Endothelial cell of hepatic sinusoid (primary cell): ENCODE measurements around the gene GRIP1.

ENCODE experiments used
- in situ Hi-C: cut with HindIII; loops from 2 replicates; pipeline ENCODE4 v1.10.0; 2017; ENCODE audit warnings: low sequenced_read_pairs

Gene GRIP1

DNA sequence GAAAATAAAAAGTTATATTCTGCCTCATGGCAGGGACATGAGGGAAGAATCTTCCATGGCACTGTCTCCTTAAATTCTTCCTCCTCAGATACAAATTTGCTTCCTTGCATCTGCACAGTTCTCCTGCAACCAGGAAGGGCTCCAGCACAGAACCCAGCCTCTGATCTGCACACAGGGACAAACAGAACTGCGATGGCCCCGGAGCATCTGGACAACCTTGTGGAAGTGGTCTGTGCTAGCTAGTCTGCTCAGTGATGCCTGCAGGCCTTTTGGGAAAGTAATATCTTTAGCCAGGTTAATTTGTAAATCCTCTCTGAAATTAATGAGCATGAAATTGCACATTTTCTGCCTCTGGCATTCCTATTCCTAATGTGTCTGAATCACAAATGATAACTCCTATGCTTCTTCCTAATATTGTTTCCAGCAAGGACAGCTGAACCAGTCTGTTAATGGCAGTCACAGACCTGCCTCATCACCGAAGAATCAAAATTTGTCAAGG, 74.8 kb downstream of the GRIP1 start:
- in situ Hi-C loops, result no loop called here

DNA sequence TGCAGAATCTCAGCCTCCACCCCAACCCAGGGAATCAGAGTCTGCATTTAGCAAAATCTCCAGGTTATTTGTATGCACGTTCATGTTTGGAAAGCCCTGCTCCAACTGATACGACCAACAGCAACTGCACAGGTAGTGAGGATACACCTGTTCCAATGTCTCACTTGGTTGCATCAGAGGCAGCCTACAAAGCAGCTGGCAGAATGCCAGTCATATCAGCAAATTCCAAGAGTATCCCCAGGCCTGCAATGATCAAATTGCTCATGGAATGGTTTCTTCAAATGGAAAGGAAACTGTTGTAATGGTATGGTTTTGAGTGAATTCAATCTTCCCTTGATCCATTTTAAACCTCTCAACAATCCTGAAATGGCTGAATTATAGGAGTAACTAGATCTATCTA, 75.4 kb downstream of the GRIP1 start:
- in situ Hi-C loops, result no loop called here

DNA sequence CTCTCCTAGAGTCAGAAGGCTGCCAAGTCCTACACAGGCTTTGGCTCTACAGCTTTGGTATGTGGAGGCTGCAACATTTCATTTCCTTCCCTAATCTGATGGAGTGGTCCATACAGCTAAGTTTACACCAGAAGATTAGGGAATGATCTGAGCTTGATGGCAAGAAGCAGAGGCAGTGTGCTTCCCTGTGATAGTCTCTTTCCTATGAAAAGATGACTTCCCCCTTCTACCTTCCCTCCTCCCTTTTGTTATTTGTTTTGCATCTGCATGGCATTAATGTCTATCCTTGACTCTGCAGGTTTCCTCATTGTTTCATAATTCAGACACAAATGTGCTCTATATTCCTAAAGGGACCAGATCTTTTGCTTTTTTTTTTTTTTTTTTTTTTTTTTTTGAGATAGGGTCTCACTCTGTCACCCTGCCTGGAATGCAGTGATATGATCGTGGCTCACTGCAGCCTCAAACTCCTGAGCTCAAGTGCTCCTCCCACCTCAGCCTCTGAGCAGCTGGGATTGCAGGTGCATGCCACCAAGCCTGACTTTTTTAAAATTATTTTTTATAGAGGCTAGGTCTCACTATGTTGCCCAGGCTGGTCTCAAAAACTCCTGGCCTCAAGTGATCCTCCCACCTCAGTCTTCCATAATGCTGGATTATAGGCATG, 76.3 kb downstream of the GRIP1 start:
- in situ Hi-C loops, result no loop called here

DNA sequence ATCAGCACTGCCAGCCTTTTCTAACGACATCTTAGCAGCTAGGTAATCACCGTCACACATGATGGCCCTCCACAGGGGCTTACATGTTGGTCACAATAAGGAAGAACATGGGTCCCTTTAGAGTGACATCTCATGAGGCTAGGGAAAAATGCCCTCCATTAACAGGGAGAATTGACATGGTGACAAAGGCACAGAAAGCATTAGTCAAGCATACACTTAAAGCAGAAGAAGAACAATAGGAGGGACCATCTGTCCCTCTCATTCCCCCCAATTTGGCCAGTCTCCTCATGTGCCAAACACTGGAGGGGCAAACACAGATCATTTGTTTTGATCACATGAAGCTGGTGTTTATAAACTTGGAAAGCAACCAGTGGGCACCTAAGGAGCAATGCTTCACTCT, 78.0 kb downstream of the GRIP1 start:
- in situ Hi-C loops, result no loop called here

DNA sequence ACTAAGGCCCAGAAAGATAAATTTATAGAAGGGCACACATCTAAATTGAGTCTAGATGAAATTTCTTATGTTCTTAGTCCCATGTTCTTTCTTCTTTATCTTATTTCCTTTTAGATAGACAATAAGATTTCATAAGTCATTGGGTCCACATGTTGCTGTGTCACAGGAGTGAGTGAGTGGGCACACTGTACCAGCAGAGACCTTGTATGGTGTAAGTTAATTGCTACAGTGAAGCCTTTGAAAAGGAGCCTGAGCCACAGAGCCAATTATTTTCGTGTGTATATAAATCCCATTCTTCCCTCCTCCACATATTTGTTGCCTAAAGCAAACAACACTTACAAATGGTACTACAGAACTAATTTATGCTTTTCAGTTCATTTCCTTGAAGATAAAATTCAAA, 79.1 kb downstream of the GRIP1 start:
- in situ Hi-C loops, result no loop called here

DNA sequence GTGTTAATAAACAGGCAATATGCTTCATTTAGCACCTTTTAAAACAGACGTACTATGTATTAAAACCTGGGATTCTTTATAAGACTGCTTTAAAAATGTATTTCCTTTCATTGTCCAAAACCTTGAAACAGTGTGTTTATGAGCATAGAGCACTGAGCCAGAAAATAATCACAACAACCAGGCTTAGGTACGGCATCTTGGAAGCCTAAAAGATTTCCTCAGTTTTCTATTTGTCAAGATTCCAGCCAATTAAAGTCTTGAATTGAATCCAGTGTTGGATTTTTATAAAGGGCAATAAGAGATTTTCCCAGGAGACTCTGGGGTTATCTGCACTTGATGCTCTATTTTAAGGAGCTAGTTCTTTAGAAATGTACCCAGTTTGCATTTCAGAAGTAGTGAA, 80.3 kb downstream of the GRIP1 start:
- in situ Hi-C loops, result no loop called here

DNA sequence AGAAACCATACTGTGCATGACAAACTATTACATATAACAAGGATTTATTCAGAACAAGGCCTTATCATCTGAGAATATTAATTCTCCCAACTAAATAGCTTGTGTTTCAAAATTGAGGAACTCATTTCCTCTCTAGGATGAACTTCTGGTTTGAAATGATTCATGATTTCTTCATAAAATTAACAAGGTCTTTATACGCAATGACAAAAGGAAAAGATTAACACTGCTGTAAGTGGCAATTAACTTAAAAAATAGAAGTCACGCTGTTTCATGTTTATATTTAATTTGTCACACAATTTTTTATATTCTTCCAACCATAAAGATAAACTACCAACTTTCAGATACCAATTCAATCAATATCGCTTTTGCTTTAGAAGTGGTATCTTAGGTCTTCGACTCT, 80.8 kb downstream of the GRIP1 start:
- in situ Hi-C loops, result no loop called here

DNA sequence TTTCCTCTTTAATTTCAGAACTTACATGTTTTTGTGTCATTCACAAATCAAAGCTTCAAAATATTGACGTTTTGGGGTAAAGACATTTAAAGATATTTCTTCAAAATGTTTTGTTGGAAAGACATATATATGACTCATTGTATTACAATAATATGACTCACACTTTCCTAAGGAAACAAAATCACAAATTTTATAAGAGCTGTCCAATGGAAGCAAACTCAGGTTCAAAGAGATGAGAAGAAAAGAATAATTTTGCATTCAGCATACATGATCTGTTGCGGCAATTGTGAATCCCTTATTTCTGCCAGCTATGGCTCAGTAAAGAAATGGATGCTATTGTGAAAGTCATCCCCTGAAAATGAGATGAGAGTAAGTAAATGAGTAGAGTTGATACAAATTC, 82.7 kb downstream of the GRIP1 start:
- in situ Hi-C loops, result no loop called here

DNA sequence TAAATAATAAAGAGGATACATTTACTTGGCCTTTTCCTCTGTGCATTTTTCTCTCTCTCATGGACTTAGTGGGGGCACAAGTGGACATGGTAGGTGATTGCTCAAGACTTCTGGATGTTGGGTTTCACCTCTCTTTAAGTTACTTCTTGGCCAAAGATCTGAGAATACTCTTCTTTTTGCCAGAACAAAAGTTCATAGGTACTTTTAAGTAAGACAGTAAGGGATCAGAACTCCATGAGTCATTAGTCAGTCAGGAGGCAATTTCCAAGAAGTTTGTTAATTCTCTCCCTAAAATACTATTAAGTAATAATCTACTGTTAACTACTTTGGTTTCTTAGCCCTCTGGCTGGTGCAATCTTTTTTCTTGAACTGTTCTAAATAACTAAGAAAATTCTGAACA, 84.2 kb downstream of the GRIP1 start:
- in situ Hi-C loops, result no loop called here

DNA sequence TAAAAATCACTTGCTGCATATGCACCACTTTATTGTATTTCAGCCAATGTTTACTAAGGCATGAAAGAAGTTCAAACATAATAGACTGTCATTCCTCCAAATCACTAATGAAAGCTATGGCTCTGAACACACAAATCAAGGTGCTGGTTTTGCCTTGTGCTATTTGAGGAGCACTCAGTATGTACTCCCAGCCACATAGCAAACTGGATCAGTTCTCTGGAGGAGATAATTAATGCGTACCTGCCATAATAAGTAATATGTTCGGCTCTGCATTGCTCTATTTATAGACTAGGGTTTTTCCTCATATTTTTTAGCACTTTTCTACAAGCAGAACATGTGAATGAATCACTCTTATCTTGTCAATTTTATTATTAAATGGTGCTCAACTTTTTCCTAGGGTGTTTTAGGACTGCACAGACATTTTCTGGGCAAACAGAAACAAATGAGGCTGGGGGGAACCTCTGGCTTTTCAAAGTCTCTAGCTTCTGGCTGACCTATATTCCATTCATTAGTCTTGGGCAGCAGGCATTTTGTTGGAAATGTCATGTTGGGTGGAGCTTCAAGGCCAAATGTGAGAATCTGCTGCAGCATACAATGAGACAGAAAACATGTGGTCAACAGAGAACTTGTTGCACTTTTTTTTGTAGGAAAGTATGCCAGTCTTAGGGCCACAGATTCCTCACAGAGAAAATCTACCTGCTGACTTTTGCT, 88.4 kb downstream of the GRIP1 start:
- in situ Hi-C loops, result no loop called here

DNA sequence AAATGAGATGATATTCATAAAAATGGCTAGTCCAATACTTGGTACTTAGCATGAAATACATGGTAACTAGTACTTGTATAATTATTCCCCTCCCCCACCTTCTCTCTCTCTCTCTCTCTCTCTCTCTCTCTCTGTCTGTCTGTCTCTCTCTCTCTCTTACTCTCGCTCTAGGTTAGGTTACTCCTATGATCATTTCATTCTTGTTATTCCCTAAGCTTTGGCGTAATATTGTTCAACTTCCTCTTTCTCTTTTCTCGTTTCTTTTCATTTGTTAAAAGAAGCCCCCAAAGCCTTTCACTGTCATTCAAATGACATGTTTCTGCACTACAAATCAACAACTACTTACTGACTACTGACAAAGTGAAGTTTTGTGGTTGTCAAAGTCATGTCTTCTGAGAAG, 89.8 kb downstream of the GRIP1 start:
- in situ Hi-C loops, result no loop called here

DNA sequence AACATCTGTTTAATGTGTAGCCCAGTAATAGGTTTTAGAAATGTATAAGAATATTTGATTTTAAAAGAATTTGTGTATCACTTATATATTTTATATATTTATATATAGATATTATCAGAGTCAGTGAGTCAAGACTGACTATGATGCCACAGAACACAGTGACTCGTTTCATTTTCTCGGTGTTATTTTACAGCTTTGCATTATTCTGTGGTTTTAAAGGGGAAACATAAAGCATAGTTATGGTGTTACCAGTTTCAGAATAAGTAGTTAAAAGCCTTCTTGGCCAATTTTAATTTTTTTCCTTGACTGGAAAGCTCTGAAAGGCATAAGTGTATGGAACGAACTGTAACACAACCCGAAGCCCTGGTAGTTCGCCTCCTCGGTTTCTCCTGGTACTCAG, 91.0 kb downstream of the GRIP1 start:
- in situ Hi-C loops, result no loop called here

DNA sequence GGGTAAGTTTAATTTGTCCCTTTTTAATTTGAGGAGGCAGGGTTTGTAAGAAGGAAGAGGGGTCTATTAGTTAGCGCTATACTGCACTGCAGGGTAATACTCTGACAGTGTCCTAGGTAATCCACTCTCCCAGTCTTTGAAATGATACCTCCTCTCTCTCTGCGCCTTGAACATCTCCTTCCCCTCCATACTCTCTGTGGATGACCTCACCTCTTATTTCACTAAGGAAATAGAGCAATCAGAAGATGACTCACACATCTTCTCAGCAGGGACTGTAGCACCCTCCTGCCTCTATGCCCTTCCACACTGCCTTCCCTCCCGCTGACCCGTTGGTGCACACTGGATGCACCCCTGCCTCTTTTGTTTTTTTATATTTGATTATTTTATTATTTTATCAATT, 94.2 kb downstream of the GRIP1 start:
- in situ Hi-C loops, result no loop called here

DNA sequence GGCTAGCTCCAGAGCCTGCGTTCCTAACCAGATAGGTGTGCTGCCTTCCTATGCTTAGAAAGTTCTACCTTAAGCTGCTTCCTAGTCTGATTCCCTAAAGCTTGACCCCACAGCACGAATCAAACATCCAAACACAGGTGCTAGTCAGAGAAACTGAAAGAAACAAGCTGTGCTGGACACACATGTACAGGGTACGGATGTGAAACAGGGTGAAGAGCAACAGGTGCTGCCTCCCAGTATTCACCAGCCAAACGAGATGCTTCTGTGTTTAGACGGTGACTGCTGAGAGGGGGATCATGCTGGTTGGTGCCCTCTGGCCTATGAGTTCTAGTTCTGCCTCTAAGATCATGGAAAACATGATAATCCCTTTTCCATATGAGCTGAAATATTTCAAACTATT, 105.3 kb downstream of the GRIP1 start:
- in situ Hi-C loops, result loop anchor here (5.0 kb wide), 1 partner anchor 34 kb away; no protein-coding TSS in a partner anchor

DNA sequence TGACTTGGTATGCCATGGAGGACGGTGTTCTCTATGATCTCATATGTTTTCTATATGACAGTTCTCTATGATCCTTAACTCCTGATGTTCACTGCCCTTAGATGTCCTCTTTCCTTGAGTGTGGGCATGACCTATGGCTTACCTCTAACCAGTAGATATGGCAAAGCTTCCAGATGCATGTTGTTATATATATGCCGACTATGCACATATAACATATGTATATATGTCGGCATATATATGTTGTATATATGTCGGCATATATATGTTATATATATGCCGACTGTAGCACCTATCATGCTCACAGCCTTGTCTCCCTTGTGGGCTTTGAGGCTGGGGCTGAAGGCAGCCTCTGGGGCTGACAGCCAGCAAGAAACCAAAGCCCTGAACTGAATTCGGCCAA, 106.0 kb downstream of the GRIP1 start:
- in situ Hi-C loops, result loop anchor here (5.0 kb wide), 1 partner anchor 34 kb away; no protein-coding TSS in a partner anchor

DNA sequence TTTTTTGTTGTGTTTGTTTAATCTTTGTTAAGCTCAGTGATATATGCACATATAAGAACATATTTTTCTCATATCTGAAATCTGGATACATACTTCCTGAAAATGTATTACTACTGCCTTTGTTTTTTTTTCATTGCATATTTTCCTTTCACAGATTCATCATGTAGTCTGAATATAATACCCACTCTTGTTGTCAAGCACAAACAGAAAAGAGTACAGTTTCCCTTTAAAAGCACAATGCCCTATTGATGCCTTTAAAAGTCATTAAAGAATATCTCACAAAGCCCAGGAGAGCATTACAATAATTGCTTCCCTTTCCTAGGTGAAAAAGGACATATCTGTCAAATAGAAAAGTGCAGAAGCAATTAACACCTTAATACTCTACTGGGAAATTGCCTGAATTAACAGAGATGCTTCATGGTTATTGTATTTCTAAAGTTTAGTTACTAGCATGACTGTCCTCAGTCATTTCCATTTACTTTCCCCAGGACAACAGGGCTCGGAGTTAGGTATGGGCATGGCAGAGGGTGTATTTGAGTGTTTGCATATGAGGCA, 107.4 kb downstream of the GRIP1 start:
- in situ Hi-C loops, result loop anchor here (5.0 kb wide), 1 partner anchor 36 kb away; no protein-coding TSS in a partner anchor

DNA sequence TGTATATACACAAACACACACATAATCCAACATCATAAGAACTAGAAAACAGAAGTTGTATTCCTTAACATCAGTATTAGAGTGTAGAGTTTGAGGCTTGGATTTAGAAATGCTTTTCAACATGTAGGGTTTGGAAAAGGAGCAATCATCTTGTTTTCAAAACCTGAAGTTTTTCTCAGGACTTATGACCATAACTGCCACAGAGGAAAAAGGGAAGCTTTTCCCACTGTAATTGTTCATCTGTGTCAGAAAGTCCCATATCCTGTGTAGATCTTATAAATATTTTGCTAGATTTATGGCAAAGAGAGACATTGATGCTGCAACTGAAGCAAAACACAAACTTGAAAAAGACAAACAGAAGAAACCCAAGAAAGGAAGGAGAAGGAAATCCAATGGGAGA, 115.7 kb downstream of the GRIP1 start:
- in situ Hi-C loops, result no loop called here

DNA sequence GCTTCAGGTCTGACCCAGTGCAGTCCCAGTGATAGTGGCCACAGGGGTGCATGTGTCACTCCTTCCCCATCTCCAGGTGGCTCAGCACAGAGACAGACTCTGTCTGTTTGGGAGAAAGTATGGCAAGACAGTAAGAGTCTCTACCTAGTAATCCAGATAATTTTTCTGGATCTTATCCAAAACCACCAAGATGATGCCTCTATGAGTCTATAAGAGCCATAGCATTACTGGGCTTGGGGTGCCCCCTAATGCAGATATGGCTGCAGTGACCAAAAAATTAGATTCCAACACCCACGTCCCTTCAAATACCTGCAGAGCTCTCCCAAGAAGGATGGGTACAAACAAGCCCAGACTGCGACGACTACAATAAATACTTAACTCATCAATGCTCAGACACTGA, 123.8 kb downstream of the GRIP1 start:
- in situ Hi-C loops, result no loop called here

DNA sequence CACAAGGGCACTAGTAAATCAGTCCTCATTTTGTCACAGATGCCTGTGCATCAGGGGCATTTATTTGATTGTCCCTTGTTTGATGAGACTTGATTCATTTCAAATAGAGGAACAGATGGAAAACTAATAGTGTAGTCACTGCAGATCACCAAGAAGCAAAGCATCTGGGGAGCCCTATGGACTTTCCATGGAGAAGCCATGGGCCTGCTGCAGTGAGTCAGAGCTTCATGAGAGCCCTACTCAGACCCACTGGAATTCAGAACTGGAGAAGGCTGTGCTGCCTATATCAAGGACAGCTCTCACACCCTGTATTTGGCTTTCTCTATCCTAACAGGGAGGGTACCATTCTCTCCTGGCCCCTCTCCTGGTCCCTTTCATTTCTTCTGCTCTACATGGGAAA, 126.2 kb downstream of the GRIP1 start:
- in situ Hi-C loops, result no loop called here

DNA sequence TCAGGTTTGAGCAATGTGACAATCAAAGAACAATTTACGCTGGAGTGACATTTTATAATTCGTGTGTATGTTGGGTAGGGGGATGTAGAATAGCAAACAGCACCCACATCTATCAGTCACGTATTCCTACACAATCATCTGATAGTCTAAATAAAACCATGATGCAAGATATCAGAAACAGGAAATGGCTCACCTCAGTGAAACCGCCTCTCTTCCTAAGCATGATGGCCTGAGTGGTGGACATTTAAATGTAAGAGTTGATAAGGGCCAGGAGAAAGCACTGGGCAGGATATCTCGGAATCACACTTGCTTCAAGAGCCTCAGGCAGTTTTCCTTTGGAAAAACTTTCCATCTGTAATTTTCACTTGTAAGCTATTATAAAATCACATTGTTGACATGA, 128.2 kb downstream of the GRIP1 start:
- in situ Hi-C loops, result no loop called here

DNA sequence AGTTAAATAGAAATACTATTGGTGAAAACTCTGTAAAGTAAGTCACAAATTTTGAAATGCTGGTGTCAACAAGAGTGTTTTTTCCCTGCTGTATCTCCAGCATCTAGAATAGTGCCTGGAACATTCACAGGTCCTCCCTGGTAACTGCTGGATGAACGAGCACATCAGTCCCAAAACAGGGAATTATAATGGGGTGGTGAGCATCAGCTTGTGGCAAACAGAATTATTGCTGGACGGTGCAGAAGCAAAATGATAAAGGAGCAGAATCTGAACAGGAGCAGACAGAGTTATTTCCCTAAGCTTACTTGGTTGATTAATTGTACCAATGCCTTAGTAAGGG, 129.9 kb downstream of the GRIP1 start:
- in situ Hi-C loops, result no loop called here

DNA sequence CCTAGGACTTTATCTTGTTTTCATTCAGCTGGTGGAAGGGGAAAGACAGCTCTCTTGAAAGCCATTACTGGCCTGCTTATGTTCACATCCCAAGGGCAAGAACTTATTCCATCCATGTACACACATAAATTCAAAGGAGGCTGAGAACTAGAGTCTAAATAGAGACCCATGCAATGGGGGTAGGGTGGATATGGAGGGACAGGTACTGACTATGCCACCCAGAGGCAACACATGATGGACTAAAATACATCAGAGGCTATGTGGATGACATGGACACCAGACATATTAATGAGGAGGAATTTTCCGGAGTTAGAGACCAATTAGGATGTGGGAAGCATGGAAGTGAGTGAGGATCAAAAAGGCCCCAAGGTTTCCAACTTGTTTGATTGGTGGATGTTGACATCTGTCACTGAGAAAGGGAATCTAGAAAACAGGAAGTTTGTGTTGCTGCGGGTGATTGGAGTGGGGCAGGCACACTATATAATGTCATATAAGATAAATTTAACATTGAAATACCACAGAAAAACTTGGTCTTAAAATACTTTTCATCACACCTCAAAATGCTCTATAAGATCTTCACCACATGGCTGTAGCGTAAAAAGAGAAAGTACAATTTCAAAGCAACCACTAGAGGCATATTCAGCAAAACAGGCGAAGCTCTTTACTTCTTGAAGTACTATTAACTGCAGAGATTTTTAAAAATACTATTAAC, 130.4 kb downstream of the GRIP1 start:
- in situ Hi-C loops, result no loop called here
